B cell (primary cell): ENCODE results near the gene SH2D4B. TPM values are rescaled to one million over a fixed set of nuclear protein-coding genes. Genes with fewer than 3 reads are reported as not detected.

Source experiments
- ATAC-seq: fragments of 200-7000 bp; cut with Tn5 transposase; one replicate; pipeline ENCODE4 v1.10.0; 2021; ENCODE audit warnings: low read depth, mild to moderate bottlenecking, moderate number of reproducible peaks, moderate library complexity
- CTCF ChIA-PET: fragments of 350-600 bp; sonication (Branson Sonifier 250); formaldehyde crosslinking; loops from one replicate; lab custom pipeline; 2021; ENCODE audit warnings: antibody characterized with exemption, inconsistent platforms; lab: Charles Lee
- POLR2A ChIA-PET: fragments of 350-600 bp; sonication (Branson Sonifier 250); formaldehyde crosslinking; loops from one replicate; lab custom pipeline; 2021; ENCODE audit warnings: antibody characterized with exemption; lab: Charles Lee
- DNase-seq: peaks from one replicate; pipeline ENCODE4 v3.0.0; 2013
- H2AFZ ChIP-seq: 2 replicates; pipeline ENCODE4 v1.6.1; 2012; ENCODE audit warnings: mild to moderate bottlenecking, low read depth, low read length; ENCODE audit not compliant: insufficient read depth, poor library complexity, severe bottlenecking
- H3K27ac ChIP-seq, 2 donors: 1 replicate in 1 of 2; 2 replicates in 1 of 2; pipeline ENCODE4 v1.5.1; 2012 to 2013; ENCODE audit warnings: low read length in 2 of 2, mild to moderate bottlenecking in 2 of 2, moderate library complexity in 1 of 2
- H3K27me3 ChIP-seq, 4 experiments: fragments of 200-600 bp in 1 of 4; sonication (generic) in 1 of 4; replicated peaks in 1 of 4; 1 replicate in 2 of 4; 2 replicates in 2 of 4; pipeline versions ENCODE4 v1.6.1 to v1.7.0; 2013 to 2016; ENCODE audit warnings: low read length in 3 of 4, mild to moderate bottlenecking in 2 of 4, mixed read lengths in 1 of 4, moderate library complexity in 1 of 4; ENCODE audit not compliant: insufficient read depth in 4 of 4, control insufficient read depth in 3 of 4; ENCODE audit errors: control extremely low read depth in 1 of 4
- H3K36me3 ChIP-seq, 2 experiments: replicated peaks in 1 of 2; 1 replicate in 1 of 2; 2 replicates in 1 of 2; pipeline versions ENCODE4 v1.6.1 to v1.7.1; 2013; ENCODE audit warnings: low read length in 1 of 2; ENCODE audit not compliant: insufficient read depth in 2 of 2, control insufficient read depth in 1 of 2; ENCODE audit errors: control extremely low read depth in 1 of 2, extremely low read depth in 1 of 2
- H3K4me1 ChIP-seq, 2 donors: fragments of 200-600 bp in 1 of 2; sonication (generic) in 1 of 2; 1 replicate in 1 of 2; 2 replicates in 1 of 2; pipeline versions ENCODE4 v1.5.1 to v1.6.1; 2013 to 2017; ENCODE audit warnings: low read length in 2 of 2; ENCODE audit not compliant: control insufficient read depth in 2 of 2, insufficient read depth in 2 of 2
- H3K4me2 ChIP-seq: replicated peaks from 2 replicates; pipeline ENCODE3; 2012; ENCODE audit warnings: mild to moderate bottlenecking, low read depth, low read length; ENCODE audit not compliant: poor library complexity, severe bottlenecking
- H3K4me3 ChIP-seq, 5 experiments: fragments of 200-600 bp in 1 of 5; sonication (generic) in 1 of 5; 1 replicate in 3 of 5; 2 replicates in 2 of 5; pipeline versions ENCODE4 v1.5.1 to v1.7.0; 2011 to 2016; ENCODE audit warnings: low read length in 4 of 5, mild to moderate bottlenecking in 4 of 5, low read depth in 2 of 5, control low read depth in 1 of 5, moderate library complexity in 1 of 5; ENCODE audit not compliant: insufficient read depth in 1 of 5; ENCODE audit errors: control extremely low read depth in 1 of 5, extremely low read depth in 1 of 5
- H3K79me2 ChIP-seq: fragments of 200-600 bp; sonication (generic); one replicate; pipeline ENCODE4 v1.6.0; 2016; ENCODE audit warnings: low read length; ENCODE audit not compliant: control insufficient read depth, insufficient read depth
- H3K9ac ChIP-seq: fragments of 200-600 bp; sonication (generic); 2 replicates; pipeline ENCODE4 v1.6.1; 2017; ENCODE audit warnings: mild to moderate bottlenecking, low read length, moderate library complexity
- H3K9me3 ChIP-seq, 3 donors: one replicate each; pipeline versions ENCODE4 v1.6.1 to v1.7.1; 2013; ENCODE audit warnings: low read length in 2 of 3; ENCODE audit not compliant: control insufficient read depth in 2 of 3, insufficient read depth in 1 of 3; ENCODE audit errors: control extremely low read depth in 1 of 3
- H4K20me1 ChIP-seq: 2 replicates; pipeline ENCODE4 v1.6.0; 2012; ENCODE audit warnings: mild to moderate bottlenecking, low read length; ENCODE audit not compliant: insufficient read depth, control insufficient read depth, poor library complexity, severe bottlenecking
- H3K27ac Mint-ChIP-seq: one replicate; pipeline ENCODE4 v1.8.0; 2021; ENCODE audit warnings: mixed read lengths
- H3K27me3 Mint-ChIP-seq: one replicate; pipeline ENCODE4 v1.8.0; 2021; ENCODE audit warnings: mixed read lengths
- H3K4me1 Mint-ChIP-seq: one replicate; pipeline ENCODE4 v1.8.0; 2021; ENCODE audit warnings: mixed read lengths
- H3K4me3 Mint-ChIP-seq: one replicate; pipeline ENCODE4 v1.8.0; 2021; ENCODE audit warnings: mixed read lengths
- H3K9me3 Mint-ChIP-seq: one replicate; pipeline ENCODE4 v1.8.0; 2022; ENCODE audit warnings: mixed read lengths; ENCODE audit not compliant: insufficient read depth
- EZH2 ChIP-seq: IDR thresholded peaks from 2 replicates; pipeline ENCODE4 v1.6.1; 2012; ENCODE audit warnings: borderline replicate concordance, low read depth, mild to moderate bottlenecking, moderate library complexity, low read length; ENCODE audit not compliant: insufficient read depth, poor library complexity, severe bottlenecking
- WGBS: methylation state at CpG from one replicate; pipeline ENCODE4 v1.1.5; 2013; ENCODE audit warnings: missing lambda C conversion rate; ENCODE audit not compliant: insufficient coverage; 5-methylcytosine and 5-hydroxymethylcytosine counted together
- intact Hi-C: fragments of 100-400 bp; cut with micrococcal nuclease; formaldehyde crosslinking; loops from one replicate; pipeline ENCODE4 v1.10.0; 2022
- polyA plus RNA-seq: library from polyadenylated mRNA; depleted of rRNA; stranded (reverse); fragments of >200 nt; gene quantifications from 2 replicates; pipeline ENCODE4 v1.2.3, GENCODE V29; 2012
- total RNA-seq, 2 donors: library from RNA; stranded (reverse); fragments of 120-200 nt in 1 of 2; gene quantifications; 1 replicate in 1 of 2; 2 replicates in 1 of 2; pipeline versions ENCODE4 v1.2.3 to v1.2.4, GENCODE V29; 2013 to 2022
- TF ChIP-seq, protein P1 (sequence below): fragments of 200-600 bp; IDR thresholded peaks from one replicate; pipeline ENCODE4 v1.8.0; 2022; ENCODE audit warnings: antibody characterized with exemption, mild to moderate bottlenecking

SH2D4B gene
- total and polyA plus RNA-seq, 2 donors (not counting 1 experiment from before 2014, with no cell fraction given) = 0.09 to 0.22 TPM

DNA sequence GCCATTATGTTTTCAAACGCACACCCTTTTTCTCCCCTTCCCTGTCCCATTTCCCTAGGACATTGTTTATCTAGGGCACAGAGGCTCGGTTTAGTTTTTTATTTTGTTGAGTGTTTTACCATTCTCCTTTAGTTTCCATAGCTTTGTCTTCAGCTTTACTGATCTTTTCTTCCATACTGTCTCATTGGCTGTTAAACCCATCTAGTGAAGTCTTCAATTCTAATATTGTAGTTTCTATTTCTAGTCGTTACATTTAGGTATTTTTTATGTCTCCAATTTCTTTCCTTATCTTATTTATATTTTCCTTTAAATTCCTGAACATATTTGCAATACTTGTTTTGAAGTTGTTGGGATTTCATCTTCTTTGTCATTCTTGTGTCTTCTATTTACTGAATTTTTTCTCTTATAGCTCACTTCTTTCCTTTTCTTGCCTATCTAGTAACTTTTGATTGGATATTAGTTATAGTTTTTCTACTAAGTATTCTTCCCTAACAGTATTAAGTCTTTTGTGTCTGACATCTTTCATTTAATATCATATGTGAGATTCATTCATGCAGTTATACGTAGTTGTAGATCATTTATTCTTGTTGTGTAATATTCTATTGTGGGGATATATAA, 41.0 kb upstream of the SH2D4B start:
- no peak for DNase-seq
- ATAC-seq = no peak
- H4K20me1 ChIP-seq = peaks cover 5% of the 10 kb centered on the region
- peaks cover 0 to 7% (median 5%) of the 10 kb centered on the region in 3 donors for H3K9me3 ChIP-seq
- H3K27ac ChIP-seq = no peak overlapping the region
- no peaks in the 10 kb centered on the region for H3K27me3 Mint-ChIP-seq
- WGBS = no CpG with 5 or more reads among the region's 4 CpGs
- POLR2A ChIA-PET = no interaction called here
- H3K9ac ChIP-seq = no peak overlapping the region
- no peak overlapping the region for H3K4me3 Mint-ChIP-seq
- TF ChIP-seq, protein P1, sequence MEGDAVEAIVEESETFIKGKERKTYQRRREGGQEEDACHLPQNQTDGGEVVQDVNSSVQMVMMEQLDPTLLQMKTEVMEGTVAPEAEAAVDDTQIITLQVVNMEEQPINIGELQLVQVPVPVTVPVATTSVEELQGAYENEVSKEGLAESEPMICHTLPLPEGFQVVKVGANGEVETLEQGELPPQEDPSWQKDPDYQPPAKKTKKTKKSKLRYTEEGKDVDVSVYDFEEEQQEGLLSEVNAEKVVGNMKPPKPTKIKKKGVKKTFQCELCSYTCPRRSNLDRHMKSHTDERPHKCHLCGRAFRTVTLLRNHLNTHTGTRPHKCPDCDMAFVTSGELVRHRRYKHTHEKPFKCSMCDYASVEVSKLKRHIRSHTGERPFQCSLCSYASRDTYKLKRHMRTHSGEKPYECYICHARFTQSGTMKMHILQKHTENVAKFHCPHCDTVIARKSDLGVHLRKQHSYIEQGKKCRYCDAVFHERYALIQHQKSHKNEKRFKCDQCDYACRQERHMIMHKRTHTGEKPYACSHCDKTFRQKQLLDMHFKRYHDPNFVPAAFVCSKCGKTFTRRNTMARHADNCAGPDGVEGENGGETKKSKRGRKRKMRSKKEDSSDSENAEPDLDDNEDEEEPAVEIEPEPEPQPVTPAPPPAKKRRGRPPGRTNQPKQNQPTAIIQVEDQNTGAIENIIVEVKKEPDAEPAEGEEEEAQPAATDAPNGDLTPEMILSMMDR = no peak
- no peak for TF ChIP-seq EZH2
- CTCF ChIA-PET = interaction anchor here (1.6 to 17.9 kb wide), 2 partner anchors 9 to 50 kb away, joined by 6 to 500 read pairs; no protein-coding TSS in a partner anchor
- no peak overlapping the region for H3K27ac Mint-ChIP-seq
- peaks cover 0 to 11% of the 10 kb centered on the region in 2 experiments for H3K36me3 ChIP-seq
- H3K9me3 Mint-ChIP-seq = peaks cover 5% of the 10 kb centered on the region
- peaks cover 57% of the 10 kb centered on the region for H3K79me2 ChIP-seq
- H3K4me2 ChIP-seq = no peak overlapping the region
- no peaks in the 10 kb centered on the region for H3K27me3 ChIP-seq
- no peak overlapping the region for H3K4me3 ChIP-seq
- H3K4me1 Mint-ChIP-seq = peaks cover 65% of the 10 kb centered on the region
- H2AFZ ChIP-seq = no peak overlapping the region
- peaks cover 46 to 64% of the 10 kb centered on the region in 2 donors for H3K4me1 ChIP-seq
- intact Hi-C loops = no loop called here
